ENCODE data around the gene CFAP46. TPM values are rescaled to one million over a fixed set of nuclear protein-coding genes. Genes with fewer than 3 reads are reported as not detected.

The CFAP46 gene
- total and polyA plus RNA-seq, 2 experiments from 2014 or later, result 3.1 to 5.4 TPM

DNA sequence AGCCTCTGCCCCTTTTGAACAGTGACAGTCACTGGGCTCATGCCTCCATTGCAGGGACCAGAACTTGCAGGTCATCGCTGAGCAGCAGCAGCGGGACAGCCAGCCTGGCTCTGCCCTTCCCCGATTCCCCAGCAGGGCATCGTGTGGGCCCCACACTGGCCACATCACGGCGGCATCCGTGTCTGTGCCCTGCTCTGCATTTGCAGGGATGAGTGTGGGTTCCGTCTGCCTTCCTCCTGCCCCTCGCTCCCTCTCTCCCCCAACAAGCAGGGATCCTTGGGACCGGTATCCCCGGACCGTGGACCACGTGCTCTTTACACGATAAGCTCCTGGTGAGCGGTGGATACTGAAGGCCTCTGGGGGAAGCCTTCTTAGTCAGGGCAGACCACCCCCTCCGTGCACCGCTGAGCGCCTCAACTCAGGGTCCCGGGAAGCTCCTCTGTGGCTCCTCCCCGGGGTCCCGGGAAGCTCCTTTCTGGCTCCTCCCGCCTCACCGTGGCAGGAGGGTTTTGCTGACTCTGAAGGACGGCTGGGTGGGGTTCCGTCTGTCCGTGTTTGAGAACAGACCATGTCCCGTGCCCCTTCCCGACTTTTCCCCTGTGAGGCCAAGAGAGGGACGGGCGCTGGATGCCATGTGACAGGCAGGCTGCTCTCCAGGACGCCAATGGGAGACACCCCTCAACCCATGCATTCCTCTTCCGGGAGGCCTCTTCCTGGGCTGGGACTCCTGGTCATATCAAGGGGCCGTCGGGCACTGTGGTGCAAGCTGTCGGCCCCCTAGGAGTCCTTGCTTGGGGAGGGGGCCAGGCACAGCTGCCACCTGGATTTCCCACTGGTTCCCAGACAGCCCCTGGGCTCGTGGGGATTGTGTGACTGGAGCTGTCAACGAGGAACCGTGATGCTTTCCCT lies 132.9 kb downstream of the CFAP46 start:
- Histone ChIP-seq H4K20me1 (replicated peaks; ENCODE audit: insufficient read depth) (no peaks in the 10 kb centered on the region), H3K4me3 (no peak overlapping the region), H2AFZ (no peak overlapping the region), H3K27me3 (ENCODE audit: insufficient read depth) (no peaks in the 10 kb centered on the region), H3K79me2 (replicated peaks; ENCODE audit: insufficient read depth) (no peaks in the 10 kb centered on the region), H3K4me1 (ENCODE audit: insufficient read depth) (no peaks in the 10 kb centered on the region), H3K27ac (ENCODE audit: low read depth) (no peak overlapping the region), H3K9me2 (ENCODE audit: insufficient read depth) (no peaks in the 10 kb centered on the region), H3K36me3 (ENCODE audit: insufficient read depth) (no peaks in the 10 kb centered on the region), H3F3A (replicated peaks; ENCODE audit: low read depth) (no peaks in the 10 kb centered on the region), H3K4me2 (no peak overlapping the region)
- ATAC-seq (no peak; the same call in 2 of the 3 replicates), DNase-seq (ENCODE audit: low spot score) (no peak)
- no peaks in the 10 kb centered on the region for H3K36me3 Mint-ChIP-seq (ENCODE audit: low read depth)
- H3K4me3 Mint-ChIP-seq, result no peak overlapping the region
- peaks cover 3% of the 10 kb centered on the region; the same call in 1 of the 3 replicates for H3K4me1 Mint-ChIP-seq
- TF ChIP-seq ZNF114 (CRISPR knock-in tag; IDR thresholded peaks at IDR 0.05), result no peak
- no peak for TF ChIP-seq EZH2phosphoT487 (IDR thresholded peaks at IDR 0.05; ENCODE audit: unreplicated experiment)
- TF ChIP-seq CREB1 (CRISPR knock-in tag; IDR thresholded peaks at IDR 0.05; ENCODE audit: low read depth), result no peak
- no peak for TF ChIP-seq JUNB (IDR thresholded peaks at IDR 0.05; ENCODE audit: unreplicated experiment)
- no peak for TF ChIP-seq EZH2 (IDR thresholded peaks at IDR 0.05; ENCODE audit: low read depth, unreplicated experiment)
- TF ChIP-seq, protein P1, sequence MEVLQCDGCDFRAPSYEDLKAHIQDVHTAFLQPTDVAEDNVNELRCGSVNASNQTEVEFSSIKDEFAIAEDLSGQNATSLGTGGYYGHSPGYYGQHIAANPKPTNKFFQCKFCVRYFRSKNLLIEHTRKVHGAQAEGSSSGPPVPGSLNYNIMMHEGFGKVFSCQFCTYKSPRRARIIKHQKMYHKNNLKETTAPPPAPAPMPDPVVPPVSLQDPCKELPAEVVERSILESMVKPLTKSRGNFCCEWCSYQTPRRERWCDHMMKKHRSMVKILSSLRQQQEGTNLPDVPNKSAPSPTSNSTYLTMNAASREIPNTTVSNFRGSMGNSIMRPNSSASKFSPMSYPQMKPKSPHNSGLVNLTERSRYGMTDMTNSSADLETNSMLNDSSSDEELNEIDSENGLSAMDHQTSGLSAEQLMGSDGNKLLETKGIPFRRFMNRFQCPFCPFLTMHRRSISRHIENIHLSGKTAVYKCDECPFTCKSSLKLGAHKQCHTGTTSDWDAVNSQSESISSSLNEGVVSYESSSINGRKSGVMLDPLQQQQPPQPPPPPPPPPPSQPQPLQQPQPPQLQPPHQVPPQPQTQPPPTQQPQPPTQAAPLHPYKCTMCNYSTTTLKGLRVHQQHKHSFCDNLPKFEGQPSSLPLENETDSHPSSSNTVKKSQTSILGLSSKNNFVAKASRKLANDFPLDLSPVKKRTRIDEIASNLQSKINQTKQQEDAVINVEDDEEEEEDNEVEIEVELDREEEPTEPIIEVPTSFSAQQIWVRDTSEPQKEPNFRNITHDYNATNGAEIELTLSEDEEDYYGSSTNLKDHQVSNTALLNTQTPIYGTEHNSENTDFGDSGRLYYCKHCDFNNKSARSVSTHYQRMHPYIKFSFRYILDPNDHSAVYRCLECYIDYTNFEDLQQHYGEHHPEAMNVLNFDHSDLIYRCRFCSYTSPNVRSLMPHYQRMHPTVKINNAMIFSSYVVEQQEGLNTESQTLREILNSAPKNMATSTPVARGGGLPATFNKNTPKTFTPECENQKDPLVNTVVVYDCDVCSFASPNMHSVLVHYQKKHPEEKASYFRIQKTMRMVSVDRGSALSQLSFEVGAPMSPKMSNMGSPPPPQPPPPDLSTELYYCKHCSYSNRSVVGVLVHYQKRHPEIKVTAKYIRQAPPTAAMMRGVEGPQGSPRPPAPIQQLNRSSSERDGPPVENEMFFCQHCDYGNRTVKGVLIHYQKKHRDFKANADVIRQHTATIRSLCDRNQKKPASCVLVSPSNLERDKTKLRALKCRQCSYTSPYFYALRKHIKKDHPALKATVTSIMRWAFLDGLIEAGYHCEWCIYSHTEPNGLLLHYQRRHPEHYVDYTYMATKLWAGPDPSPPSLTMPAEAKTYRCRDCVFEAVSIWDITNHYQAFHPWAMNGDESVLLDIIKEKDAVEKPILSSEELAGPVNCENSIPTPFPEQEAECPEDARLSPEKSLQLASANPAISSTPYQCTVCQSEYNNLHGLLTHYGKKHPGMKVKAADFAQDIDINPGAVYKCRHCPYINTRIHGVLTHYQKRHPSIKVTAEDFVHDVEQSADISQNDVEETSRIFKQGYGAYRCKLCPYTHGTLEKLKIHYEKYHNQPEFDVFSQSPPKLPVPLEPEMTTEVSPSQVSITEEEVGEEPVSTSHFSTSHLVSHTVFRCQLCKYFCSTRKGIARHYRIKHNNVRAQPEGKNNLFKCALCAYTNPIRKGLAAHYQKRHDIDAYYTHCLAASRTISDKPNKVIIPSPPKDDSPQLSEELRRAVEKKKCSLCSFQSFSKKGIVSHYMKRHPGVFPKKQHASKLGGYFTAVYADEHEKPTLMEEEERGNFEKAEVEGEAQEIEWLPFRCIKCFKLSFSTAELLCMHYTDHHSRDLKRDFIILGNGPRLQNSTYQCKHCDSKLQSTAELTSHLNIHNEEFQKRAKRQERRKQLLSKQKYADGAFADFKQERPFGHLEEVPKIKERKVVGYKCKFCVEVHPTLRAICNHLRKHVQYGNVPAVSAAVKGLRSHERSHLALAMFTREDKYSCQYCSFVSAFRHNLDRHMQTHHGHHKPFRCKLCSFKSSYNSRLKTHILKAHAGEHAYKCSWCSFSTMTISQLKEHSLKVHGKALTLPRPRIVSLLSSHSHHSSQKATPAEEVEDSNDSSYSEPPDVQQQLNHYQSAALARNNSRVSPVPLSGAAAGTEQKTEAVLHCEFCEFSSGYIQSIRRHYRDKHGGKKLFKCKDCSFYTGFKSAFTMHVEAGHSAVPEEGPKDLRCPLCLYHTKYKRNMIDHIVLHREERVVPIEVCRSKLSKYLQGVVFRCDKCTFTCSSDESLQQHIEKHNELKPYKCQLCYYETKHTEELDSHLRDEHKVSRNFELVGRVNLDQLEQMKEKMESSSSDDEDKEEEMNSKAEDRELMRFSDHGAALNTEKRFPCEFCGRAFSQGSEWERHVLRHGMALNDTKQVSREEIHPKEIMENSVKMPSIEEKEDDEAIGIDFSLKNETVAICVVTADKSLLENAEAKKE (CRISPR knock-in tag; IDR thresholded peaks at IDR 0.05), result no peak
- TF ChIP-seq STAT1 (IDR thresholded peaks at IDR 0.05; ENCODE audit: unreplicated experiment), result no peak
- TF ChIP-seq, protein P2, sequence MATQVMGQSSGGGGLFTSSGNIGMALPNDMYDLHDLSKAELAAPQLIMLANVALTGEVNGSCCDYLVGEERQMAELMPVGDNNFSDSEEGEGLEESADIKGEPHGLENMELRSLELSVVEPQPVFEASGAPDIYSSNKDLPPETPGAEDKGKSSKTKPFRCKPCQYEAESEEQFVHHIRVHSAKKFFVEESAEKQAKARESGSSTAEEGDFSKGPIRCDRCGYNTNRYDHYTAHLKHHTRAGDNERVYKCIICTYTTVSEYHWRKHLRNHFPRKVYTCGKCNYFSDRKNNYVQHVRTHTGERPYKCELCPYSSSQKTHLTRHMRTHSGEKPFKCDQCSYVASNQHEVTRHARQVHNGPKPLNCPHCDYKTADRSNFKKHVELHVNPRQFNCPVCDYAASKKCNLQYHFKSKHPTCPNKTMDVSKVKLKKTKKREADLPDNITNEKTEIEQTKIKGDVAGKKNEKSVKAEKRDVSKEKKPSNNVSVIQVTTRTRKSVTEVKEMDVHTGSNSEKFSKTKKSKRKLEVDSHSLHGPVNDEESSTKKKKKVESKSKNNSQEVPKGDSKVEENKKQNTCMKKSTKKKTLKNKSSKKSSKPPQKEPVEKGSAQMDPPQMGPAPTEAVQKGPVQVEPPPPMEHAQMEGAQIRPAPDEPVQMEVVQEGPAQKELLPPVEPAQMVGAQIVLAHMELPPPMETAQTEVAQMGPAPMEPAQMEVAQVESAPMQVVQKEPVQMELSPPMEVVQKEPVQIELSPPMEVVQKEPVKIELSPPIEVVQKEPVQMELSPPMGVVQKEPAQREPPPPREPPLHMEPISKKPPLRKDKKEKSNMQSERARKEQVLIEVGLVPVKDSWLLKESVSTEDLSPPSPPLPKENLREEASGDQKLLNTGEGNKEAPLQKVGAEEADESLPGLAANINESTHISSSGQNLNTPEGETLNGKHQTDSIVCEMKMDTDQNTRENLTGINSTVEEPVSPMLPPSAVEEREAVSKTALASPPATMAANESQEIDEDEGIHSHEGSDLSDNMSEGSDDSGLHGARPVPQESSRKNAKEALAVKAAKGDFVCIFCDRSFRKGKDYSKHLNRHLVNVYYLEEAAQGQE (IDR thresholded peaks at IDR 0.05; ENCODE audit: unreplicated experiment), result no peak
- no peak for TF ChIP-seq NANOG (IDR thresholded peaks at IDR 0.05; ENCODE audit: borderline replicate concordance)
- TF ChIP-seq, protein P3, sequence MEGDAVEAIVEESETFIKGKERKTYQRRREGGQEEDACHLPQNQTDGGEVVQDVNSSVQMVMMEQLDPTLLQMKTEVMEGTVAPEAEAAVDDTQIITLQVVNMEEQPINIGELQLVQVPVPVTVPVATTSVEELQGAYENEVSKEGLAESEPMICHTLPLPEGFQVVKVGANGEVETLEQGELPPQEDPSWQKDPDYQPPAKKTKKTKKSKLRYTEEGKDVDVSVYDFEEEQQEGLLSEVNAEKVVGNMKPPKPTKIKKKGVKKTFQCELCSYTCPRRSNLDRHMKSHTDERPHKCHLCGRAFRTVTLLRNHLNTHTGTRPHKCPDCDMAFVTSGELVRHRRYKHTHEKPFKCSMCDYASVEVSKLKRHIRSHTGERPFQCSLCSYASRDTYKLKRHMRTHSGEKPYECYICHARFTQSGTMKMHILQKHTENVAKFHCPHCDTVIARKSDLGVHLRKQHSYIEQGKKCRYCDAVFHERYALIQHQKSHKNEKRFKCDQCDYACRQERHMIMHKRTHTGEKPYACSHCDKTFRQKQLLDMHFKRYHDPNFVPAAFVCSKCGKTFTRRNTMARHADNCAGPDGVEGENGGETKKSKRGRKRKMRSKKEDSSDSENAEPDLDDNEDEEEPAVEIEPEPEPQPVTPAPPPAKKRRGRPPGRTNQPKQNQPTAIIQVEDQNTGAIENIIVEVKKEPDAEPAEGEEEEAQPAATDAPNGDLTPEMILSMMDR (conservative IDR thresholded peaks at IDR 0.05; ENCODE audit: low read depth in 2 of 2), result no peak
- no peak for TF ChIP-seq ZNF331 (CRISPR knock-in tag; IDR thresholded peaks at IDR 0.05; ENCODE audit: low read depth)
- TF ChIP-seq, protein P4, sequence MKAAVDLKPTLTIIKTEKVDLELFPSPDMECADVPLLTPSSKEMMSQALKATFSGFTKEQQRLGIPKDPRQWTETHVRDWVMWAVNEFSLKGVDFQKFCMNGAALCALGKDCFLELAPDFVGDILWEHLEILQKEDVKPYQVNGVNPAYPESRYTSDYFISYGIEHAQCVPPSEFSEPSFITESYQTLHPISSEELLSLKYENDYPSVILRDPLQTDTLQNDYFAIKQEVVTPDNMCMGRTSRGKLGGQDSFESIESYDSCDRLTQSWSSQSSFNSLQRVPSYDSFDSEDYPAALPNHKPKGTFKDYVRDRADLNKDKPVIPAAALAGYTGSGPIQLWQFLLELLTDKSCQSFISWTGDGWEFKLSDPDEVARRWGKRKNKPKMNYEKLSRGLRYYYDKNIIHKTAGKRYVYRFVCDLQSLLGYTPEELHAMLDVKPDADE (IDR thresholded peaks at IDR 0.05), result no peak
- TF ChIP-seq POLR2AphosphoS5 (IDR thresholded peaks at IDR 0.05; ENCODE audit: low read depth), result no peak
- peaks cover 10% of the 10 kb centered on the region for H3K27me3 Mint-ChIP-seq (ENCODE audit: insufficient read depth, low read depth, poor library complexity)
- no peak overlapping the region for H3K27ac Mint-ChIP-seq
- no peaks in the 10 kb centered on the region for H3K9me3 Mint-ChIP-seq
